ENCODE measurements around the gene PSMD8.

DNA sequence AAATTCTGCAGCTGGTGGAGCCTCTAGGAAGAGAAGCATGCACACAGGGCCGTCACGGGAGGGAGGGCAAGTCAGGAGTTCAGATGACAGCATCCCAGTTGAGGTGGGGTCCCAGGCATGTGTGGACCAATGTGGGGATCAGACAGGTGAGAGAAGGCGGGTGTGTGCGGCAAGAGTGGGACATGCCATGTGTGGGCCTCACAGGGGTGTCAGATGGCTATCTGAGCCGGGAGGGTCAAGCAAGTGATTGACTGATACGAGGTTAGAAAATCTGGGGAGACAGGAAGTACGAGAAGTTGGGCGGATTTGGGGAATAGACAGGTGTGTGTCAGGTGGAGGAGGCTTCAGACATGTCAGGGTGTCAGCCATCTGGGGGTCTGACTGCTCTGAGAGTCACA is 42.8 kb downstream of the PSMD8 start:
- TF ChIP-seq, protein P1, sequence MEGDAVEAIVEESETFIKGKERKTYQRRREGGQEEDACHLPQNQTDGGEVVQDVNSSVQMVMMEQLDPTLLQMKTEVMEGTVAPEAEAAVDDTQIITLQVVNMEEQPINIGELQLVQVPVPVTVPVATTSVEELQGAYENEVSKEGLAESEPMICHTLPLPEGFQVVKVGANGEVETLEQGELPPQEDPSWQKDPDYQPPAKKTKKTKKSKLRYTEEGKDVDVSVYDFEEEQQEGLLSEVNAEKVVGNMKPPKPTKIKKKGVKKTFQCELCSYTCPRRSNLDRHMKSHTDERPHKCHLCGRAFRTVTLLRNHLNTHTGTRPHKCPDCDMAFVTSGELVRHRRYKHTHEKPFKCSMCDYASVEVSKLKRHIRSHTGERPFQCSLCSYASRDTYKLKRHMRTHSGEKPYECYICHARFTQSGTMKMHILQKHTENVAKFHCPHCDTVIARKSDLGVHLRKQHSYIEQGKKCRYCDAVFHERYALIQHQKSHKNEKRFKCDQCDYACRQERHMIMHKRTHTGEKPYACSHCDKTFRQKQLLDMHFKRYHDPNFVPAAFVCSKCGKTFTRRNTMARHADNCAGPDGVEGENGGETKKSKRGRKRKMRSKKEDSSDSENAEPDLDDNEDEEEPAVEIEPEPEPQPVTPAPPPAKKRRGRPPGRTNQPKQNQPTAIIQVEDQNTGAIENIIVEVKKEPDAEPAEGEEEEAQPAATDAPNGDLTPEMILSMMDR (conservative IDR thresholded peaks at IDR 0.05; ENCODE audit: low read length) = no peak
- TF ChIP-seq EZH2phosphoT487 (IDR thresholded peaks at IDR 0.05; ENCODE audit: borderline replicate concordance, low read depth, low read length) = no peak
